SU-DHL-6 (cell line): ENCODE measurements around the gene STK4.

Experiments
- H2AFZ ChIP-seq: fragments of 200-600 bp; sonication (generic); 2 replicates; pipeline ENCODE4 v1.6.1; 2014; ENCODE audit warnings: low read depth, mild to moderate bottlenecking, moderate library complexity, mixed read lengths, antibody characterized with exemption, low read length; ENCODE audit not compliant: severe bottlenecking
- H3F3A ChIP-seq: fragments of 200-600 bp; shearing (Covaris generic); 2 replicates; pipeline ENCODE4 v1.6.0; 2016; ENCODE audit warnings: antibody characterized with exemption, mild to moderate bottlenecking; ENCODE audit not compliant: insufficient read depth
- H3K27ac ChIP-seq: fragments of 200-600 bp; sonication (generic); 2 replicates; pipeline ENCODE4 v1.5.1; 2016; ENCODE audit warnings: low read depth, mild to moderate bottlenecking, low read length, moderate library complexity, mixed read lengths
- H3K27me3 ChIP-seq: fragments of 200-600 bp; sonication (generic), shearing (Covaris generic); 2 replicates; pipeline ENCODE4 v1.6.0; 2014; ENCODE audit warnings: mild to moderate bottlenecking, low read length
- H3K36me3 ChIP-seq: fragments of 200-600 bp; sonication (generic); 2 replicates; pipeline ENCODE4 v1.6.1; 2014; ENCODE audit warnings: mild to moderate bottlenecking, low read length, mixed read lengths
- H3K4me2 ChIP-seq: fragments of 300-600, 200-600 bp; shearing (Covaris generic), sonication (generic); 2 replicates; pipeline ENCODE4 v1.6.0; 2014; ENCODE audit warnings: low read length, low read depth, mild to moderate bottlenecking; ENCODE audit not compliant: poor library complexity, severe bottlenecking
- H3K4me3 ChIP-seq: fragments of 200-600 bp; sonication (generic); 2 replicates; pipeline ENCODE4 v1.5.1; 2014; ENCODE audit warnings: antibody characterized with exemption, low read length, mild to moderate bottlenecking, mixed read lengths; ENCODE audit not compliant: insufficient read depth, poor library complexity, severe bottlenecking
- H3K79me2 ChIP-seq: fragments of 200-600 bp; sonication (generic); 2 replicates; pipeline ENCODE4 v1.6.1; 2014; ENCODE audit warnings: mild to moderate bottlenecking, low read length, moderate library complexity; ENCODE audit not compliant: insufficient read depth
- H3K9ac ChIP-seq: fragments of 200-600 bp; sonication (generic); 2 replicates; pipeline ENCODE4 v1.7.0; 2014; ENCODE audit warnings: mild to moderate bottlenecking, low read length
- H3K9me2 ChIP-seq: fragments of 200-600 bp; sonication (generic); replicated peaks from 2 replicates; pipeline ENCODE4 v1.6.1; 2014; ENCODE audit warnings: low read length; ENCODE audit not compliant: insufficient read depth
- H3K9me3 ChIP-seq: fragments of 200-600 bp; sonication (generic); 2 replicates; pipeline ENCODE4 v1.6.1; 2014; ENCODE audit warnings: low read length, mixed read lengths; ENCODE audit not compliant: insufficient read depth
- H4K20me1 ChIP-seq: fragments of 200-600 bp; sonication (generic); 2 replicates; pipeline ENCODE4 v1.6.1; 2014; ENCODE audit warnings: low read depth, mild to moderate bottlenecking, antibody characterized with exemption, low read length, moderate library complexity, mixed read lengths
- EZH2phosphoT487 ChIP-seq: fragments of 200-600 bp; sonication (generic), shearing (Covaris generic); conservative IDR thresholded peaks from 2 replicates; pipeline ENCODE4 v1.6.1; 2018; ENCODE audit warnings: mild to moderate bottlenecking, antibody characterized with exemption, low read length, moderate library complexity, mixed read lengths
- TF ChIP-seq, protein P1 (sequence below): fragments of 200-600 bp; sonication (generic); IDR thresholded peaks from one replicate; pipeline ENCODE4 v1.5.1; 2017; ENCODE audit warnings: antibody characterized with exemption, mild to moderate bottlenecking, low read length, moderate library complexity; ENCODE audit not compliant: insufficient read depth, poor library complexity, severe bottlenecking

STK4 gene

DNA sequence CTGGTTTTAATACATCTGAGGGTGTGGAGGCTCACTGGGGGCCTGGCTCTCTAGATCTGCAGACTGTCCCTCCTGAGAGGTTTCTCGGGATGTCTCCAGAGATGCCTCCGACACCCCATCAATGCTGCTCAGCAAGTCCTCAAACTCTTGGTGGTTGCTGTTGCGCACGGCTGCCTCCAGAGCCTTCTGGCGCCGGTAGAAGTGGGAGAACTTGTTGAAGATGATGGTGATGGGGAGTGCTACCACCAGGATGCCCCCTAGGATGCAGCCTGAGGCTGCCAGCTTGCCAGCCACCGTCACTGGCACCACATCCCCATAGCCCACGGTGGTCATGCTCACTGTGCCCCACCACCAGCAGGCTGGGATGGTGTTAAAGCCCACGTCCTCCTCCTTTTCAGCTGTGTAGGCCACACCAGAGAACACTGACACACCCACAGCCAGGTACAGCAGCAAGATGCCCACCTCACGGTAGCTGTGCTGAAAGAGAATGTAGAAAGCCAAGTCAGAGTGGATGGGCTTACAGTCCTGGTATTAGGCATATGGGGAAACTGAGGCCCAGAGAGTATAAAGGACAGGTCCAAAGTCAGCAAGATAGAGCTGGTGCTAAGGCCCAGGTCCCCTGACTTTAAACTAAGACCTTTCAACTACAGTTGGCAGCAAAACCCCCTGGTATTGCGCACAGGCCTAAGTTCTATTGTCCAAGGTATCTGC, 128.7 kb downstream of the STK4 start:
- H3F3A ChIP-seq = no peaks in the 10 kb centered on the region
- H3K36me3 ChIP-seq = no peaks in the 10 kb centered on the region
- H3K27ac ChIP-seq = peak overlapping the region; percentile 27; the same call in 1 of the 2 replicates
- TF ChIP-seq, protein P1, sequence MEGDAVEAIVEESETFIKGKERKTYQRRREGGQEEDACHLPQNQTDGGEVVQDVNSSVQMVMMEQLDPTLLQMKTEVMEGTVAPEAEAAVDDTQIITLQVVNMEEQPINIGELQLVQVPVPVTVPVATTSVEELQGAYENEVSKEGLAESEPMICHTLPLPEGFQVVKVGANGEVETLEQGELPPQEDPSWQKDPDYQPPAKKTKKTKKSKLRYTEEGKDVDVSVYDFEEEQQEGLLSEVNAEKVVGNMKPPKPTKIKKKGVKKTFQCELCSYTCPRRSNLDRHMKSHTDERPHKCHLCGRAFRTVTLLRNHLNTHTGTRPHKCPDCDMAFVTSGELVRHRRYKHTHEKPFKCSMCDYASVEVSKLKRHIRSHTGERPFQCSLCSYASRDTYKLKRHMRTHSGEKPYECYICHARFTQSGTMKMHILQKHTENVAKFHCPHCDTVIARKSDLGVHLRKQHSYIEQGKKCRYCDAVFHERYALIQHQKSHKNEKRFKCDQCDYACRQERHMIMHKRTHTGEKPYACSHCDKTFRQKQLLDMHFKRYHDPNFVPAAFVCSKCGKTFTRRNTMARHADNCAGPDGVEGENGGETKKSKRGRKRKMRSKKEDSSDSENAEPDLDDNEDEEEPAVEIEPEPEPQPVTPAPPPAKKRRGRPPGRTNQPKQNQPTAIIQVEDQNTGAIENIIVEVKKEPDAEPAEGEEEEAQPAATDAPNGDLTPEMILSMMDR = no peak
- no peak for TF ChIP-seq EZH2phosphoT487
- H3K9me3 ChIP-seq = no peaks in the 10 kb centered on the region
- no peak overlapping the region for H3K9ac ChIP-seq
- H2AFZ ChIP-seq = no peak overlapping the region
- H3K27me3 ChIP-seq = no peaks in the 10 kb centered on the region
- H3K9me2 ChIP-seq = no peaks in the 10 kb centered on the region
- H3K79me2 ChIP-seq = no peaks in the 10 kb centered on the region
- H3K4me3 ChIP-seq = no peak overlapping the region
- H3K4me2 ChIP-seq = no peak overlapping the region
- H4K20me1 ChIP-seq = no peaks in the 10 kb centered on the region

DNA sequence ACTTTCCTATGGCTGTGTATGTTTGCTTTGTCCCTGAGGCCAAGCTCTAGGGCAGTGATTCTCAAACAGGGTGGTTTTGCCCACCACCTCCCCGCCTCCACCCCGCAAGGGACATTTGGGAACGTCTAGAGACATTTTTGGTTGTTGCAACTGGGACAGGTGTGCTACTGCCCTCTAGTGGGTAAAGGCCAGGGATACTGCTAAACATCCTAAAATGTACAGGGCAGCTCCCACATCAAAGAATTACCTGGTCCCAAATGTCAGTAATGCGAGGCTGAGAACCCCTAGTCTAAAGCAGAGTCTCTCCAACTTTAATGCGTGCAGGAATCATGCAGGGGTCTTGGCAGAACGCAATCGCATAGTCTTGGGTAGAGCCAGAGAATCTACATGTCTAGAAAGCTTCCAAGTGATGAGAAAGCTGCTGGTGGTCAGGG, 129.5 kb downstream of the STK4 start:
- no peak overlapping the region for H2AFZ ChIP-seq
- no peaks in the 10 kb centered on the region for H4K20me1 ChIP-seq
- H3F3A ChIP-seq = no peaks in the 10 kb centered on the region
- H3K4me2 ChIP-seq = no peak overlapping the region
- H3K79me2 ChIP-seq = no peaks in the 10 kb centered on the region
- no peaks in the 10 kb centered on the region for H3K9me2 ChIP-seq
- H3K27me3 ChIP-seq = no peaks in the 10 kb centered on the region
- no peak overlapping the region for H3K9ac ChIP-seq
- 0 out of 2 replicates have a peak overlapping the region, but pooled peaks have one; percentile 27 for H3K27ac ChIP-seq
- no peak overlapping the region for H3K4me3 ChIP-seq
- H3K36me3 ChIP-seq = no peaks in the 10 kb centered on the region
- H3K9me3 ChIP-seq = no peaks in the 10 kb centered on the region
- no peak for TF ChIP-seq EZH2phosphoT487
- TF ChIP-seq, protein P1 = peak; percentile 68

DNA sequence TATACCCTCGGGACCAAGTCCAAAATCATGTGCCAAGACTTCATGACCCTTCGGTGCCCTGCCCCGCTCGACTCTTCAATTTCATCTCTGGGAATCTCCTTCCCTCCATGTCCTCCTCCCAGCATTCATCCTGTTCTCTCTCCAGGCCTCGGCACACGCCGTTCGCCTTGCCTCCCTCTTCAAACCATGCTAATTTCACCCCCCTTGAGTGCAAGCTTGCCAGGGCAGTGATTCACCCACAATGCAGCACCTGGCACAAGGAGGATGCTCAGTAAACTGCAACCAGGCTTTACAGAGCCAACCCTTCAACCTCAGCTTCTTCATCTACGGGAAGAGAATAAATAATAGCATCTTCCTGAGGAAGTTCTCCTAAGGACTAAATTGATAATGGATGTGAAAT, 130.5 kb downstream of the STK4 start:
- H3K9me3 ChIP-seq = no peaks in the 10 kb centered on the region
- H3F3A ChIP-seq = no peaks in the 10 kb centered on the region

More for the DNA sequence above, 130.5 kb downstream of the STK4 start:
- no peak overlapping the region for H3K9ac ChIP-seq
- no peaks in the 10 kb centered on the region for H3K36me3 ChIP-seq
- H2AFZ ChIP-seq = no peak overlapping the region
- no peak overlapping the region for H3K4me2 ChIP-seq
- no peaks in the 10 kb centered on the region for H4K20me1 ChIP-seq
- H3K27ac ChIP-seq = no peak overlapping the region
- no peak overlapping the region for H3K4me3 ChIP-seq
- no peaks in the 10 kb centered on the region for H3K9me2 ChIP-seq
- no peaks in the 10 kb centered on the region for H3K27me3 ChIP-seq
- no peak for TF ChIP-seq EZH2phosphoT487
- TF ChIP-seq, protein P1 = no peak
- no peaks in the 10 kb centered on the region for H3K79me2 ChIP-seq
